ENCODE measurements around the gene C4BPB. TPM values are rescaled to one million over a fixed set of nuclear protein-coding genes. Genes with fewer than 3 reads are reported as not detected.

The C4BPB gene
- total and polyA plus RNA-seq, 4 donors = 59.7 to 460 (median 401) TPM

- DNase-seq (ENCODE audit: low spot score) = peak; percentile 29
These were observed 24.1 kb upstream of the C4BPB start for GRCh38 chr1:207064561-207064960.

DNA sequence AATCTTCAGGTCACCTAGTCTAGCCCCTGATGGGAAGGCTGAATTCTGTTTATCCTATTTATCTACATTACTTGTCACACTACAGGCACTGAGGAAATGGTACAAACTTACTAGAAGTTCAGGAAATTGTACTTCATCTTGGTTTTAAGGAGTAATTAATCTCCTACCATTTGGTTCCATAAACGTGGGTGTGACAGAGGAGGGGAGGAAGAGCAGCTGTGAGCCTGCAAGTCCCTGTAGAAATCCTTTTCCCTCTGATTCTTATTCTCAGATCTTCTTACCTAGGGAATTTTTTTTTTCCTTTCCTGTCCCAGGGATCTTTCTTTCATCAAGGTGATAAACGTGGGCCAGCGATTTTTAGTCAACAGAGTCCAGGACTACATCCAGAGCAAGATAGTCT lies 21.5 kb upstream of the C4BPB start:
- no peak for DNase-seq (ENCODE audit: low spot score)
- H3K27ac ChIP-seq (ENCODE audit: low read depth in 1 of 2, low read length in 2 of 2) = no peak overlapping the region
- TF ChIP-seq EGR1 (IDR thresholded peaks at IDR 0.05; ENCODE audit: low read depth in 2 of 2) = no peak
- no peak for TF ChIP-seq NR2F2 (IDR thresholded peaks at IDR 0.05)
- TF ChIP-seq RAD21 (IDR thresholded peaks at IDR 0.05) = no peak
- TF ChIP-seq JUND (IDR thresholded peaks at IDR 0.05) = no peak
- no peak for TF ChIP-seq RXRA (IDR thresholded peaks at IDR 0.05)
- no peak for TF ChIP-seq REST (IDR thresholded peaks at IDR 0.05)
- TF ChIP-seq, protein P1, sequence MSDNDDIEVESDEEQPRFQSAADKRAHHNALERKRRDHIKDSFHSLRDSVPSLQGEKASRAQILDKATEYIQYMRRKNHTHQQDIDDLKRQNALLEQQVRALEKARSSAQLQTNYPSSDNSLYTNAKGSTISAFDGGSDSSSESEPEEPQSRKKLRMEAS (IDR thresholded peaks at IDR 0.05) = no peak

More at GRCh38 chr1:207064561-207064960, 24.1 kb upstream of the C4BPB start:
- no peaks in the 10 kb centered on the region for H3K9me3 ChIP-seq (ENCODE audit: control insufficient read depth in 4 of 4, low read length in 3 of 4)
- no peaks in the 10 kb centered on the region for H3K4me1 ChIP-seq (ENCODE audit: control insufficient read depth in 4 of 4, insufficient read depth in 4 of 4, low read length in 3 of 4)
- peaks cover 0 to 41% (median 35%) of the 10 kb centered on the region in 4 donors for H3K36me3 ChIP-seq (ENCODE audit: control insufficient read depth in 4 of 4, insufficient read depth in 3 of 4, low read depth in 1 of 4, low read length in 3 of 4)
- TF ChIP-seq HNF4G (IDR thresholded peaks at IDR 0.05) = no peak
- TF ChIP-seq GABPA (IDR thresholded peaks at IDR 0.05 in 1 of 2, conservative IDR thresholded peaks at IDR 0.05 in 1 of 2) = no peak
- TF ChIP-seq RXRA (IDR thresholded peaks at IDR 0.05) = no peak
- no peak for TF ChIP-seq RAD21 (IDR thresholded peaks at IDR 0.05)
- TF ChIP-seq, protein P2, sequence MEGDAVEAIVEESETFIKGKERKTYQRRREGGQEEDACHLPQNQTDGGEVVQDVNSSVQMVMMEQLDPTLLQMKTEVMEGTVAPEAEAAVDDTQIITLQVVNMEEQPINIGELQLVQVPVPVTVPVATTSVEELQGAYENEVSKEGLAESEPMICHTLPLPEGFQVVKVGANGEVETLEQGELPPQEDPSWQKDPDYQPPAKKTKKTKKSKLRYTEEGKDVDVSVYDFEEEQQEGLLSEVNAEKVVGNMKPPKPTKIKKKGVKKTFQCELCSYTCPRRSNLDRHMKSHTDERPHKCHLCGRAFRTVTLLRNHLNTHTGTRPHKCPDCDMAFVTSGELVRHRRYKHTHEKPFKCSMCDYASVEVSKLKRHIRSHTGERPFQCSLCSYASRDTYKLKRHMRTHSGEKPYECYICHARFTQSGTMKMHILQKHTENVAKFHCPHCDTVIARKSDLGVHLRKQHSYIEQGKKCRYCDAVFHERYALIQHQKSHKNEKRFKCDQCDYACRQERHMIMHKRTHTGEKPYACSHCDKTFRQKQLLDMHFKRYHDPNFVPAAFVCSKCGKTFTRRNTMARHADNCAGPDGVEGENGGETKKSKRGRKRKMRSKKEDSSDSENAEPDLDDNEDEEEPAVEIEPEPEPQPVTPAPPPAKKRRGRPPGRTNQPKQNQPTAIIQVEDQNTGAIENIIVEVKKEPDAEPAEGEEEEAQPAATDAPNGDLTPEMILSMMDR (IDR thresholded peaks at IDR 0.05; ENCODE audit: low read depth, low read length, missing input control) = no peak
- TF ChIP-seq JUND (IDR thresholded peaks at IDR 0.05) = no peak
- TF ChIP-seq NR2F2 (IDR thresholded peaks at IDR 0.05) = no peak
- TF ChIP-seq HNF4A (conservative IDR thresholded peaks at IDR 0.05) = no peak
- TF ChIP-seq TAF1 (conservative IDR thresholded peaks at IDR 0.05) = no peak
- no peak for TF ChIP-seq EGR1 (IDR thresholded peaks at IDR 0.05; ENCODE audit: low read depth in 2 of 2)
- no peak for TF ChIP-seq ATF3 (IDR thresholded peaks at IDR 0.05)
- TF ChIP-seq REST (IDR thresholded peaks at IDR 0.05) = no peak
- TF ChIP-seq FOXA2 (IDR thresholded peaks at IDR 0.05) = no peak
- TF ChIP-seq FOXA1 (IDR thresholded peaks at IDR 0.05) = no peak
- TF ChIP-seq, protein P1 (IDR thresholded peaks at IDR 0.05) = no peak
- TF ChIP-seq YY1 (IDR thresholded peaks at IDR 0.05) = no peak
- H3K9ac ChIP-seq (ENCODE audit: low read depth in 1 of 2, low read length in 2 of 2) = no peak overlapping the region
- no peaks in the 10 kb centered on the region for H3K27me3 ChIP-seq (ENCODE audit: control insufficient read depth in 4 of 4, insufficient read depth in 4 of 4, low read length in 3 of 4)
- WGBS = 82% methylated on average over 8 of the region's 8 CpGs
- no peak overlapping the region for H3K4me3 ChIP-seq (ENCODE audit: low read depth in 1 of 3, low read length in 3 of 3)
- H3K27ac ChIP-seq (ENCODE audit: low read depth in 1 of 2, low read length in 2 of 2) = no peak overlapping the region

More for the DNA sequence above, 21.5 kb upstream of the C4BPB start:
- H3K9me3 ChIP-seq (ENCODE audit: control insufficient read depth in 4 of 4, low read length in 3 of 4) = no peaks in the 10 kb centered on the region
- no peaks in the 10 kb centered on the region for H3K4me1 ChIP-seq (ENCODE audit: control insufficient read depth in 4 of 4, insufficient read depth in 4 of 4, low read length in 3 of 4)
- peaks cover 0 to 50% (median 31%) of the 10 kb centered on the region in 4 donors for H3K36me3 ChIP-seq (ENCODE audit: control insufficient read depth in 4 of 4, insufficient read depth in 3 of 4, low read depth in 1 of 4, low read length in 3 of 4)
- no peak overlapping the region for H3K4me3 ChIP-seq (ENCODE audit: low read depth in 1 of 3, low read length in 3 of 3)
- 73% methylated on average over 3 of the region's 3 CpGs for WGBS
- H3K9ac ChIP-seq (ENCODE audit: low read depth in 1 of 2, low read length in 2 of 2) = no peak overlapping the region
- H3K27me3 ChIP-seq (ENCODE audit: control insufficient read depth in 4 of 4, insufficient read depth in 4 of 4, low read length in 3 of 4) = no peaks in the 10 kb centered on the region
